GF-D8 (cell line): Measurements from ENCODE around the gene TMEM120B.
"Not testable (repeated sequence)": the region's sequence is repeated elsewhere in the genome, so short reads cannot be mapped to it uniquely, and the experiment has no call there.

ENCODE experiments used
- DNase-seq: peaks from one replicate; lab custom pipeline; 2025; lab: John Stamatoyannopoulos, UW

TMEM120B gene

GRCh38 chr12:121748571-121749265 lies 36.2 kb downstream of the TMEM120B start:
- no peak for DNase-seq

GRCh38 chr12:121749267-121749666 lies 36.7 kb downstream of the TMEM120B start:
- no peak for DNase-seq

GRCh38 chr12:121750507-121750955 lies 38.0 kb downstream of the TMEM120B start:
- DNase-seq, result no peak

DNA sequence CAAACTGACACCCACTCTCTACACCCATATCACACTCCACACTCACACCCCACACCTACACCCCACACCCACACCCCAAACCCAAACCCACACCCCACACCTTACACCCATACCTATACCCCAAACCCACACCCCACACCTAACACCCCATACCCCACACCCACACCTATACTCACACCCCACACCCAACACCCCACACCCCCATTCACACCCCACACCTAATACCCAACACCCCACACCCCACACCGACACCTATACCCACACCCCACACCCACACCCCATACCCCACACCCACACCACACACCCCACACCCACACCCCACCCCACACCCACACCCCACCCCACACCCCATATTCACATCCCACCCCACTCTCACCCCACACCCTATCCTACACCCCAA lies 38.5 kb downstream of the TMEM120B start:
- DNase-seq, result no peak

- DNase-seq, result no peak
Measured at GRCh38 chr12:121751749-121752351, 39.3 kb downstream of the TMEM120B start.

DNA sequence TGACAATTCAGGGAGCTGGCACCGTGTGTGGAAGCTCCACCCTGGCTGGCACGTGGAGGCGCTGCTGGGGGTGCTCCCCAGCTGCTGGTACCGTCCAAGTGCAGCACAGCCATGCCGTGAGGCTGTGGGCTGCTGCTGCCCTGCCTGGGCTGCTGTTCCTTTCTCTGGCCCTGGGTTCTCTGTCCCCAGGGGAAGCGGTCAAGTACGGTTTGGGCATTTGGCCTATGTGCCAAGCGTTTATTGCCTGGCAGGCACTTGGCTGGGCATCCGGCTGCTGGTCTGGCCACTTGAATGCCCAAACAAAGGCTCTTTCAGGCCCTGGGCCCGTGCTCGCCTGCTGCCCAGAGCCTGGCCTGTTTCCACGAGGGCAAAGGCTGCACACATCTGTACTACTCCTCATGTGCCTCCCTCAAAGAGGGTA lies 41.3 kb downstream of the TMEM120B start:
- DNase-seq, result no peak

GRCh38 chr12:121754836-121755235 lies 42.3 kb downstream of the TMEM120B start:
- no peak for DNase-seq

DNA sequence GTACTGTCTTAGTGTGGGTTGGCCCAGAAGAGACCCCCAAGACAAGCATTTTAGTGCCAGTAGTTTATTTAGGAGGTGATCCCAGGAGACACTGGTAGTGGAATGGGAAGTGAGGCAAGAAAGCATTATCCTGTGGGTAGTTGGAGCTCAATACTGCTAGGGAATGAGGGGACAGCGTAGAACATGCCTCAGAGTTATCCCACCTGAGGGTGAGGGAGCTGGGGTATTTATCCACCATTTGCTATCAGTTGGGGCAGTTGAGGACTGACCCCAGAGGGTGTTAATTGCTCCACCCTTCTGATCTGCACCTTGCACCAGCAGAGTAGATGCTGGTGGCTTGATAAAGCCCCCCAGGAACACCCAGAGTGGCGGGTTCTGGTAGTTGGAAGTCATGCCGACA lies 43.0 kb downstream of the TMEM120B start:
- no peak for DNase-seq

DNA sequence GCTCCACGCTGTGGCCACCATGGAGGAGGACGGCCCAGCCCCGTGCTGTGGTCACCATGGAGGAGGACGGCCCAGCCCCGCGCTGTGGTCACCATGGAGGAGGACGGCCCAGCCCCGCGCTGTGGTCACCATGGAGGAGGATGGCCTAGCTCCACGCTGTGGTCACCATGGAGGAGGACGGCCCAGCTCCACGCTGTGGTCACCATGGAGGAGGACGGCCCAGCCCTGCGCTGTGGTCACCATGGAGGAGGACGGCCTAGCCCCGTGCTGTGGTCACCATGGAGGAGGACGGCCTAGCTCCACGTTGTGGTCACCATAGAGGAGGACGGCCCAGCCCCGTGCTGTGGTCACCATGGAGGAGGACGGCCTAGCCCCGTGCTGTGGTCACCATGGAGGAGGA lies 46.0 kb downstream of the TMEM120B start:
- not testable (repeated sequence) for DNase-seq

DNA sequence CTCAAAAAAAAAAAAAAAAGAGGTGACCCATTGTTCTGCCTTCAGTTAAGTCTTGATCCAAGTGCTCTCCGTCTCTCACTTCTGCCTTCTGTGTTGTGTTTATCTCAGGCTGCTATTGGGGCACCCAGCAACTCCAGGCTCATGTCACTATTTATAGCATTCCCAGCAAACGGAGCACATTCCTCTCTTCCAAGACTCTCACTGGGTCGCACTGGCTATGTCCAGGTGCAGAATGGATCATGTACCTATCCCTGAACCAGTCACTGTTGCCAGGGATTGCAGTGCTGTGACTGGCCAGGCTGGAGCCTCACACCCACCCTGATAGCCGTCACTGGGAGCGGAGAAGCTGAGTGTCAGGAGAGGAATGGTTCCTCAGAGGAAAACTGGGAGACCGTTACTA lies 49.7 kb downstream of the TMEM120B start:
- no peak for DNase-seq

GRCh38 chr12:121764808-121765207 lies 52.3 kb downstream of the TMEM120B start:
- no peak for DNase-seq

- no peak for DNase-seq
Measured at GRCh38 chr12:121765573-121765972, 53.0 kb downstream of the TMEM120B start.

GRCh38 chr12:121766290-121767039 lies 53.9 kb downstream of the TMEM120B start:
- no peak for DNase-seq

GRCh38 chr12:121767525-121768016 lies 55.0 kb downstream of the TMEM120B start:
- DNase-seq, result no peak

- DNase-seq, result no peak
Measured at GRCh38 chr12:121769297-121769830, 56.8 kb downstream of the TMEM120B start.

DNA sequence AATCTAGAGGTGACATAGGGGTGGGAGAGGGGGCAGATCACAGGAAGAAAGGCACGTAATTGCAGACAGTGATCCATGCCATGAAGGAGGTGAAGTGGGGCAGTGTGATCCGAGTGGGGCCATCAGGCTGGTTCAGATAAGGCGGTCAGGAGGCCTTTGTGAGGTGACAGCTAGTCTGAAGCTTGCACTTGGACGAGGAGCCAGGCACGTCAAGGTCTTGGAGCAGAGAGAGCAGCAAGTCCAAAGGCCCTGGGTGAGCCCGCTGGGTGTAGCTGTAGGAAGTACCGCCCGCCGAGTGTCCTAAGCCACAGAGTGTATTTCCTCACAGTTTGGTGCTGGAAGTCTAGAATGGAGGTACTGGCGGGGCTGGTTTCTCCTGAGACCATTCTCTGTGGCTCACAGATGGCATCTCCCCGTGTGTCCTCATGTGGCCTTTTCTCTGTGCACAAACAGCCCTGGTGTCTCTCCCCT lies 57.3 kb downstream of the TMEM120B start:
- no peak for DNase-seq

DNA sequence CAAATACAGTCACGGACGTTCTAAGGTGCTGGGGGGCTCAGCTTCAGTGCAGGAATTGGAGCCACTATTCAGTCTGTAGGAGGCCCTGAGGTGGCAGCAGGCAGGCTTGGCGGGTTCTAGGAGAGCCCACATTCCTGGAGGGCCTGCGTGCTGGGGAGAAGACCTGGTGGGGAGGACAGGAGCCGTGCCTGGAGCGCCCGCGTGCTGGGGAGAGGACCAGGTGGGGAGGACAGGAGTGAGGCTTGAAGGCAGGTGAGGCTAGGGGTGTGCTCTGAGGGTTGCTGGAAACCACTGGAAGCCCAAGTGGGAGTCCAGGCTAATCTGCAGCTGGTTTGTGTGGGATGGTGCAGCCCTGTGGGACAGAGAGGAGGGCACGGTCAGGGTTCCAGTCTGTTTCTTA lies 57.8 kb downstream of the TMEM120B start:
- DNase-seq, result no peak

- no peak for DNase-seq
Measured at GRCh38 chr12:121770813-121771625, 58.5 kb downstream of the TMEM120B start.

- DNase-seq, result peak; percentile 44
Measured at GRCh38 chr12:121773011-121773777, 60.6 kb downstream of the TMEM120B start.

DNA sequence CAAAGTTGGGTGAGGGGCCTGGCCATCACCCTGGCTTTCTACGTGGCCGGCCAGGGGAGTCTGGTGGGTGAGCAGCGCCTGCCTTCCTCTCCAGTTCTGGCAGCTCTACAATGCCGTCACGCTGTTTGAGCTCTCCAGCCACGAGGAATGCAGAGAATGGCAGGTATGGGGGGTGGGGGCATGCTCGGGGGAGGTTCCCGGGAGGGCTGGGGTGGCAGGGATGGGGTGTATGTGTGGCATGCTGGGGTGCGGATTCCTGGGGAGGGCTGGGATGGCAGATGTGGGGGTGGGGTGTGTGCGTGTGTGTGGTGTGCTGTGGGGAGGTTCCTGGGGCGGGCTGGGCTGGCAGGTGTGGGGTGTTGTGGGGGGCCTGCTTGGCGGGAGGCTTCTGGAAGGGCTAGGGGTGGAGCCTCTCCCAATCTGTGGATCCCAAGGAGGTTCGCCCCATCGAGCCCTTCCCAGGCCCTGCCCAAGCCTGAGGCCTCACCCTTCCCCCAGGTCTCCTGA lies 62.5 kb downstream of the TMEM120B start:
- no peak for DNase-seq

DNA sequence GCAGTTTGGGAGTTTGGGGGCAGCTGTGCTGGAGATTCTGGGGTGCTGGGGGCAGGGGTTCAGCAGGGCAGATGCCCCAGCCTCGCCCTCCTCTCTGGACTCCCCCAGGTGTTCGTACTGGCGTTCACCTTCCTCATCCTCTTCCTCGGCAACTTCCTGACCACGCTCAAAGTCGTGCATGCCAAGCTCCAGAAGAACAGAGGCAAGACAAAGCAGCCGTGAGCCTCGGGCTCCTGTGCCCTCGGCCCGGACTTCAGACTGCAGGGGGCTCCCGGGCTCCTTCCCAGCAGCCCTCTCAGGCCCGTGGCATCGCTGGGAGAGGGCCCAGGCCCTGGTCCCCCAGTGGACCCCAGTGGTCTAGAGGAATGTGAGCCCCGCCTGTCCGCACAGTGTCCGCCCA lies 62.9 kb downstream of the TMEM120B start:
- DNase-seq, result no peak
